C4-2B (cell line): ENCODE results near the gene SLC4A4.

ENCODE experiments used
- H3K27ac ChIP-seq: fragments of 450-650 bp; 2 replicates; pipeline ENCODE4 v1.5.1; 2017
- ZFX ChIP-seq: fragments of 450-650 bp; IDR thresholded peaks from 2 replicates; pipeline ENCODE4 v1.6.1; 2017
- TF ChIP-seq, protein P1 (sequence below): fragments of 450-650 bp; conservative IDR thresholded peaks from 2 replicates; pipeline ENCODE4 v1.5.1; 2017; ENCODE audit warnings: mild to moderate bottlenecking

Gene SLC4A4

GRCh38 chr4:71446479-71447081, 107.8 kb downstream of the SLC4A4 start:
- TF ChIP-seq ZFX = no peak
- TF ChIP-seq, protein P1, sequence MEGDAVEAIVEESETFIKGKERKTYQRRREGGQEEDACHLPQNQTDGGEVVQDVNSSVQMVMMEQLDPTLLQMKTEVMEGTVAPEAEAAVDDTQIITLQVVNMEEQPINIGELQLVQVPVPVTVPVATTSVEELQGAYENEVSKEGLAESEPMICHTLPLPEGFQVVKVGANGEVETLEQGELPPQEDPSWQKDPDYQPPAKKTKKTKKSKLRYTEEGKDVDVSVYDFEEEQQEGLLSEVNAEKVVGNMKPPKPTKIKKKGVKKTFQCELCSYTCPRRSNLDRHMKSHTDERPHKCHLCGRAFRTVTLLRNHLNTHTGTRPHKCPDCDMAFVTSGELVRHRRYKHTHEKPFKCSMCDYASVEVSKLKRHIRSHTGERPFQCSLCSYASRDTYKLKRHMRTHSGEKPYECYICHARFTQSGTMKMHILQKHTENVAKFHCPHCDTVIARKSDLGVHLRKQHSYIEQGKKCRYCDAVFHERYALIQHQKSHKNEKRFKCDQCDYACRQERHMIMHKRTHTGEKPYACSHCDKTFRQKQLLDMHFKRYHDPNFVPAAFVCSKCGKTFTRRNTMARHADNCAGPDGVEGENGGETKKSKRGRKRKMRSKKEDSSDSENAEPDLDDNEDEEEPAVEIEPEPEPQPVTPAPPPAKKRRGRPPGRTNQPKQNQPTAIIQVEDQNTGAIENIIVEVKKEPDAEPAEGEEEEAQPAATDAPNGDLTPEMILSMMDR = no peak
- H3K27ac ChIP-seq = no peak overlapping the region

DNA sequence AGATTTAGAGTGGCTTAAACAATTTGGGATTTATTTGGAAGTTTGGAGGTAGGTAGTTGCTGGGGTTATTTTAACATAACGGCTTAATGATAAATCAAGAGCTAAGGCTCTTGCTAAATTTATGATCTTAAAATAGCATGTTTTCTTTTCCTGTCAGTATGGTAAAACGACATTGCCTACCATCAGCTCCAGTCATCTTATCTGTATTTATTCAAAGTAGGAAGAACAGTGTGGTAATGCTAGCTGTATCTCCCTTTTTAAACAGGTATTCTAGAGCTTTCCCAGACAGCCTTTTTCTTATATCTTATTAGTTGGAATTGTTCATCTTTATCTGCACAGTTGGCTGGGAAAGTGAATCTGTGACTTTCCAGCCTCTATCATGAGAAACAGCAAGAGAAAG, 110.2 kb downstream of the SLC4A4 start:
- TF ChIP-seq ZFX = no peak
- TF ChIP-seq, protein P1 = no peak

DNA sequence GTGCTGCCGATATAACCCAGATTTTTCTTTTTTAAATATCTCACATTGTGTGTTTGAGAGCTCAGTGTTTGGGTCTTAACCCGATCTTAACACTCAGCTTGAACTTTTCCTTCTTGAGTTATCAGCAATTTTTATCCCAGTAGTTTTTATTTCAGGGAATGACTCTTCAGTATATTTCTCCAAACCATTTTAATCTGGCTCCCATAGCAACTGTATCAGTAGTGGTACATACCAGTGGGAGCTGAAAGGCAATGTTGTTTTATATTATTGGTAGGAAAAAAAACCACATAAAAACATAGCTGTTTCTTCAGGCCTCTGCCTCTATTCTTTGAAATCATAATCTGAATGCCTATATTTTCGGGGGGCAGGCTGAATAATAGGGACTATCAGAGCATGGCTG, 111.1 kb downstream of the SLC4A4 start:
- TF ChIP-seq, protein P1 = no peak
- no peak for TF ChIP-seq ZFX
- no peak overlapping the region for H3K27ac ChIP-seq

More for the DNA sequence above, 110.2 kb downstream of the SLC4A4 start:
- no peak overlapping the region for H3K27ac ChIP-seq

DNA sequence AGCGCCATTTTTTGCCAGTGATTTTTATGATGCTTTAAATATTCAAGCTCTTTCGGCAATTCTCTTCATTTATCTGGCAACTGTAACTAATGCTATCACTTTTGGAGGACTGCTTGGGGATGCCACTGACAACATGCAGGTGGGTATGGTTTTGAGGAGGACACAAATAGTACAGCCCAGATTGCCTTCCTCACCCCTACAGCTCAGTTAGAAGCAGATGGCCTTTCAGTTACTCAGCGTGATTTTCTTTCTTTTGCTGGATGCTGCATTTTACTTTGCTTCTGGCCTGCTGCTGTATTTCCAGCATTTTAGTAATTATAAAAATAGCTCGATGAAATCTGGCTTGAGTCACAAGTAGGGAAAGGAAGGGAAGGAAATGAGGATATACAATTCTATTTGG, 114.7 kb downstream of the SLC4A4 start:
- TF ChIP-seq ZFX = no peak
- TF ChIP-seq, protein P1 = no peak
- no peak overlapping the region for H3K27ac ChIP-seq

- TF ChIP-seq, protein P1 = no peak
- TF ChIP-seq ZFX = no peak
These were observed 118.0 kb downstream of the SLC4A4 start for GRCh38 chr4:71456841-71457240.

DNA sequence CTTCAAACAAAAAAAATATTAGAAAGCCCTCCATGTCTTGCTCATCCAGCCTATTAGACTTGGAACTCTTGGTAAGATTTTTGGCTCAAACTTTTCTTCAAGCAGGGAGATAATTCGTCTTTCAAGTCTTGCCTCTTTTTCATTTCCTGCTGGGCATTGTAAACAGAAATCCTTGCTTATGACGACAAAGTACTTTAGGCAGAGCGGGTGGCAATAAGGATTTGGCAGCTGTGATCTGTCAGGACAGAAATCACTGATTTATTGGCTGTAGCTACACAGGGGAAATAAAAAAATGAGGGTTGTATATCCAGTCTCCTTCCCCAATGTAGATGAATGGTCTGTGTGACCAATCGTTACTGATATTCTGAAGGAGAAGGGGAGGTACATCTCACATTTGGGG, 121.6 kb downstream of the SLC4A4 start:
- no peak overlapping the region for H3K27ac ChIP-seq
- TF ChIP-seq, protein P1 = no peak
- no peak for TF ChIP-seq ZFX

More at GRCh38 chr4:71456841-71457240, 118.0 kb downstream of the SLC4A4 start:
- H3K27ac ChIP-seq = no peak overlapping the region

DNA sequence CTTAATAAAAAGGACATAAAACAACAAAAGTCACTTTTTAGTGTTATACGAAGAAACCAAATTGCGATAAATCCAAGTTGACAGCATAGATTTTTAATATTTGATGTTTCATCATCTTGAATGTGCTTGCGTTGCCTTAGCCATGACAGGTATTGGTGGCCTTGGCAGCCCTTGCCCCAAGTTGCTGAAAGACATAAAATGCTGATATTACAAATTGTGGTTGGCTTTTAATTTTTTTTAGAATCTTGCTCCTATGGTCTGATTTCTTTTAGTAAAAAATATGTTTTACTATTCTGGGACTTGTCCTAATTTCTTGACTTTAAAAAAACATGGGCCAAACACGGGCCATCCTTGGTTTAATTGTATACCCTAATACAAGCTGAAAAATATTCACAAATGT, 122.6 kb downstream of the SLC4A4 start:
- TF ChIP-seq, protein P1 = no peak
- TF ChIP-seq ZFX = no peak
- no peak overlapping the region for H3K27ac ChIP-seq
